ENCODE measurements around the gene BCAS3.

- TF ChIP-seq EZH2 (IDR thresholded peaks at IDR 0.05; ENCODE audit: insufficient read depth, poor library complexity, severe bottlenecking), result no peak
- no peak for TF ChIP-seq EZH2phosphoT487 (IDR thresholded peaks at IDR 0.05; ENCODE audit: insufficient read depth, low read depth)
These were observed 458.6 kb downstream of the BCAS3 start for GRCh38 chr17:61136296-61136695.
